Small intestine (tissue), 7 donors: ENCODE results near the gene SLC1A7. TPM values are rescaled to one million over a fixed set of nuclear protein-coding genes. Genes with fewer than 3 reads are reported as not detected.

Experiments
- DNase-seq, 2 donors: peaks; one replicate each; pipeline versions ENCODE4 v3.0.0 to v3.0.0-alpha.2; 2013
- FAIRE-seq: peaks from 2 replicates; lab custom pipeline; 2012; peaks lifted over from hg19 to GRCh38; lab: Jason Lieb, UNC
- H3K27ac ChIP-seq, 3 donors: one replicate each; pipeline ENCODE4 v1.5.1; 2013; ENCODE audit warnings: low read length in 2 of 3, mild to moderate bottlenecking in 2 of 3, control low read depth in 1 of 3, inconsistent platforms in 1 of 3, low read depth in 1 of 3, moderate library complexity in 1 of 3
- H3K27me3 ChIP-seq, 3 donors: one replicate each; pipeline ENCODE4 v1.6.1; 2013; ENCODE audit warnings: low read length in 3 of 3, inconsistent platforms in 1 of 3; ENCODE audit not compliant: control insufficient read depth in 3 of 3, insufficient read depth in 3 of 3
- H3K36me3 ChIP-seq, 3 donors: one replicate each; pipeline ENCODE4 v1.6.1; 2013; ENCODE audit warnings: low read length in 3 of 3, inconsistent platforms in 1 of 3, low read depth in 1 of 3, mild to moderate bottlenecking in 1 of 3, moderate library complexity in 1 of 3; ENCODE audit not compliant: control insufficient read depth in 3 of 3, insufficient read depth in 2 of 3
- H3K4me1 ChIP-seq, 3 donors: one replicate each; pipeline ENCODE4 v1.6.1; 2013; ENCODE audit warnings: low read length in 2 of 3, inconsistent platforms in 1 of 3, low read depth in 1 of 3, mild to moderate bottlenecking in 1 of 3, moderate library complexity in 1 of 3; ENCODE audit not compliant: control insufficient read depth in 3 of 3, insufficient read depth in 2 of 3
- H3K4me3 ChIP-seq, 3 donors: one replicate each; pipeline ENCODE4 v1.5.1; 2013; ENCODE audit warnings: low read length in 3 of 3, control low read depth in 1 of 3, inconsistent platforms in 1 of 3, low read depth in 1 of 3, mild to moderate bottlenecking in 1 of 3, moderate library complexity in 1 of 3
- H3K9me3 ChIP-seq, 2 donors: one replicate each; pipeline ENCODE4 v1.6.1; 2013; ENCODE audit warnings: low read depth in 1 of 2, low read length in 1 of 2; ENCODE audit not compliant: control insufficient read depth in 2 of 2, insufficient read depth in 1 of 2
- WGBS, 3 donors: extraction: QIAGEN DNeasy Blood & Tissue Kit; methylation state at CpG; one replicate each; pipeline ENCODE4 v1.1.7; 2013; 5-methylcytosine and 5-hydroxymethylcytosine counted together
- polyA plus RNA-seq, 4 donors: library from polyadenylated mRNA; stranded (reverse) in 3 of 4; unstranded in 1 of 4; fragments of 200-250 nt in 3 of 4; fragments of 120-200 nt in 1 of 4; gene quantifications; one replicate each; pipeline versions ENCODE4 v1.2.1 to v1.2.3, GENCODE V29; 2013
- donor health status: healthy with polysubstance abuse.
- donor health status: control.
- donor health status: control.
- donor health status: Bipolar disorder and iron deficiency.
- donor health status: healthy.

Gene SLC1A7
- polyA plus RNA-seq, 4 donors, result 0.32 to 9.2 (median 4.7) TPM

- H3K27me3 ChIP-seq, result no peaks in the 10 kb centered on the region
- DNase-seq (peak in 1 of 2 donors; percentile 71), FAIRE-seq (no peak)
- H3K4me3 ChIP-seq, result no peak overlapping the region
- H3K36me3 ChIP-seq, result no peaks in the 10 kb centered on the region
- no peak overlapping the region for H3K27ac ChIP-seq
- no peaks in the 10 kb centered on the region for H3K9me3 ChIP-seq
- 19 to 51% (median 38%) methylated on average over 8 of the region's 8 CpGs for WGBS, 3 donors
- H3K4me1 ChIP-seq, result peaks cover 3 to 26% (median 12%) of the 10 kb centered on the region in 3 donors
These were observed 24.5 kb upstream of the SLC1A7 start for GRCh38 chr1:53166912-53167311.

GRCh38 chr1:53166366-53166765 lies 23.9 kb upstream of the SLC1A7 start:
- no peaks in the 10 kb centered on the region for H3K27me3 ChIP-seq
- no peak overlapping the region for H3K4me3 ChIP-seq
- no peaks in the 10 kb centered on the region for H3K9me3 ChIP-seq
- DNase-seq, result no peak
- H3K27ac ChIP-seq, result peak overlapping the region; percentile 36 to 89 (median 69)
- no peaks in the 10 kb centered on the region for H3K36me3 ChIP-seq
- H3K4me1 ChIP-seq, result peaks cover 3 to 26% (median 12%) of the 10 kb centered on the region in 3 donors
- 40 to 69% (median 62%) methylated on average over 6 of the region's 6 CpGs for WGBS, 3 donors
- no peak for FAIRE-seq

- WGBS, 3 donors, result 19 to 63% (median 53%) methylated on average over 5 of the region's 5 CpGs
- FAIRE-seq (no peak), DNase-seq (peak; percentile 90 to 95)
- H3K36me3 ChIP-seq, result no peaks in the 10 kb centered on the region
- no peaks in the 10 kb centered on the region for H3K27me3 ChIP-seq
- no peaks in the 10 kb centered on the region for H3K9me3 ChIP-seq
- no peak overlapping the region for H3K4me3 ChIP-seq
- H3K27ac ChIP-seq, result peak overlapping the region in 2 of 3 donors; percentile 36 to 44
- H3K4me1 ChIP-seq, result peaks cover 3 to 33% (median 14%) of the 10 kb centered on the region in 3 donors
These were observed 23.0 kb upstream of the SLC1A7 start for GRCh38 chr1:53165408-53165961.

GRCh38 chr1:53163291-53163768 lies 20.9 kb upstream of the SLC1A7 start:
- FAIRE-seq (no peak), DNase-seq (no peak)
- Histone ChIP-seq H3K27me3 (no peaks in the 10 kb centered on the region), H3K9me3 (no peaks in the 10 kb centered on the region), H3K4me3 (no peak overlapping the region), H3K27ac (no peak overlapping the region), H3K4me1 (peaks cover 3 to 33% (median 14%) of the 10 kb centered on the region in 3 donors), H3K36me3 (no peaks in the 10 kb centered on the region)
- WGBS, 3 donors, result 75 to 89% (median 87%) methylated on average over 10 of the region's 10 CpGs

GRCh38 chr1:53162621-53163020 lies 20.2 kb upstream of the SLC1A7 start:
- Histone ChIP-seq H3K4me3 (no peak overlapping the region), H3K36me3 (no peaks in the 10 kb centered on the region), H3K4me1 (peaks cover 3 to 33% (median 14%) of the 10 kb centered on the region in 3 donors), H3K27ac (no peak overlapping the region), H3K9me3 (no peaks in the 10 kb centered on the region), H3K27me3 (no peaks in the 10 kb centered on the region)
- no peak for DNase-seq
- FAIRE-seq, result no peak
- 59 to 71% (median 63%) methylated on average over 5 of the region's 5 CpGs for WGBS, 3 donors

GRCh38 chr1:53160924-53161378 lies 18.5 kb upstream of the SLC1A7 start:
- no peak for FAIRE-seq
- 14 to 43% (median 15%) methylated on average over 2 of the region's 2 CpGs for WGBS, 3 donors

GRCh38 chr1:53158900-53159299 lies 16.5 kb upstream of the SLC1A7 start:
- no peaks in the 10 kb centered on the region for H3K36me3 ChIP-seq
- H3K27ac ChIP-seq, result no peak overlapping the region
- peaks cover 0 to 7% (median 7%) of the 10 kb centered on the region in 3 donors for H3K4me1 ChIP-seq
- 18 to 74% (median 41%) methylated on average over 1 of the region's 1 CpG for WGBS, 3 donors
- no peak overlapping the region for H3K4me3 ChIP-seq
- FAIRE-seq (no peak), DNase-seq (no peak)
- H3K27me3 ChIP-seq, result no peaks in the 10 kb centered on the region
- no peaks in the 10 kb centered on the region for H3K9me3 ChIP-seq

More at GRCh38 chr1:53160924-53161378, 18.5 kb upstream of the SLC1A7 start:
- H3K27me3 ChIP-seq, result no peaks in the 10 kb centered on the region
- no peaks in the 10 kb centered on the region for H3K36me3 ChIP-seq
- DNase-seq, result peak; percentile 72 to 80
- H3K27ac ChIP-seq, result peak overlapping the region in 1 of 3 donors; percentile 34
- no peak overlapping the region for H3K4me3 ChIP-seq
- peaks cover 0 to 19% (median 10%) of the 10 kb centered on the region in 3 donors for H3K4me1 ChIP-seq
- no peaks in the 10 kb centered on the region for H3K9me3 ChIP-seq

GRCh38 chr1:53156783-53157182 lies 14.3 kb upstream of the SLC1A7 start:
- H3K27me3 ChIP-seq, result no peaks in the 10 kb centered on the region
- 70 to 74% (median 71%) methylated on average over 3 of the region's 3 CpGs for WGBS, 3 donors
- DNase-seq (no peak), FAIRE-seq (no peak)
- H3K36me3 ChIP-seq, result no peaks in the 10 kb centered on the region
- no peaks in the 10 kb centered on the region for H3K9me3 ChIP-seq
- H3K4me3 ChIP-seq, result no peak overlapping the region
- H3K4me1 ChIP-seq, result peaks cover 0 to 7% (median 5%) of the 10 kb centered on the region in 3 donors
- peak overlapping the region in 1 of 3 donors; percentile 28 for H3K27ac ChIP-seq
